ENCODE data around the gene STX18. TPM values are rescaled to one million over a fixed set of nuclear protein-coding genes. Genes with fewer than 3 reads are reported as not detected.

The STX18 gene
- total RNA-seq, 3 donors from 2014 or later (not counting 1 experiment from before 2014, with no cell fraction given) = 23.1 to 32.8 (median 29.0) TPM

DNA sequence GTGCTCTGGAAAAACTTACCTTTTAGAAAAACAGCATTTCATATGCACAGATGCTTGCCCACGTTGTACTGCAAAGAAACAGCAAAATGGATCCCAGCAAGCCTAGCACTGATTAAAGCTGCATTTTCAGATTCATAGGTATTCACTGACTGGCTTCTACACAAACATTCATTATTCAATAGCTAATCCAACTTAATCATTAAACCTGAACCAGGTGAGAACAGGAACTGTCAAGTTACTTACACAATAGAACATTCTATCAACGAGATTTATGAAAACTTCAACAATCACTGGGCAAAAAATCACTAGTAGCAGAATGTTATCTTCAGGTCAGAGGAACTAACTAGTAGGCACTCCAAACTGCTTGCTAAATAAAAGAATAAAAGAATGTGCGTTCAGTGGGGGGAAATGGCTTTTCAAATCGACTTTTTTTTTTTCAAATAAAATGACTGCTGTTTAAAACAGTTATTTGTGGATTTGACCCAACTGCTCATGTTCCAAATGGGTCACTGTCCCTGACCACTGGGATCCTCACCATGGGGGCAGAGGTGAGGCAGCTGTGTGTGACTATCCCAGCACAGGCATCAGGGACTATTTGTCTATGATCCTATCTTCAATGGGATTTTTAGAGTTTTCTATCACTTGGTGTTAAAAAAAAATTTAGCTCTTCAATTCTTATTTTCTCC lies 42.3 kb downstream of the STX18 start:
- H3K4me3 Mint-ChIP-seq = no peak overlapping the region
- WGBS (ENCODE audit: insufficient coverage) = 88% methylated on average over 4 of the region's 4 CpGs
- H3K27ac ChIP-seq (ENCODE audit: low read length) = no peak overlapping the region
- H3K4me1 ChIP-seq (ENCODE audit: control insufficient read depth, insufficient read depth, low read length) = no peaks in the 10 kb centered on the region
- H3K27me3 Mint-ChIP-seq (ENCODE audit: low read depth in 2 of 2) = no peaks in the 10 kb centered on the region
- intact Hi-C loops (cut with micrococcal nuclease) = no loop called here
- no peaks in the 10 kb centered on the region for H3K9me3 Mint-ChIP-seq
- H3K27me3 ChIP-seq (ENCODE audit: control insufficient read depth, insufficient read depth, low read length) = no peaks in the 10 kb centered on the region
- peaks cover 20 to 31% of the 10 kb centered on the region in 2 donors for H3K4me1 Mint-ChIP-seq
- TF ChIP-seq, protein P1, sequence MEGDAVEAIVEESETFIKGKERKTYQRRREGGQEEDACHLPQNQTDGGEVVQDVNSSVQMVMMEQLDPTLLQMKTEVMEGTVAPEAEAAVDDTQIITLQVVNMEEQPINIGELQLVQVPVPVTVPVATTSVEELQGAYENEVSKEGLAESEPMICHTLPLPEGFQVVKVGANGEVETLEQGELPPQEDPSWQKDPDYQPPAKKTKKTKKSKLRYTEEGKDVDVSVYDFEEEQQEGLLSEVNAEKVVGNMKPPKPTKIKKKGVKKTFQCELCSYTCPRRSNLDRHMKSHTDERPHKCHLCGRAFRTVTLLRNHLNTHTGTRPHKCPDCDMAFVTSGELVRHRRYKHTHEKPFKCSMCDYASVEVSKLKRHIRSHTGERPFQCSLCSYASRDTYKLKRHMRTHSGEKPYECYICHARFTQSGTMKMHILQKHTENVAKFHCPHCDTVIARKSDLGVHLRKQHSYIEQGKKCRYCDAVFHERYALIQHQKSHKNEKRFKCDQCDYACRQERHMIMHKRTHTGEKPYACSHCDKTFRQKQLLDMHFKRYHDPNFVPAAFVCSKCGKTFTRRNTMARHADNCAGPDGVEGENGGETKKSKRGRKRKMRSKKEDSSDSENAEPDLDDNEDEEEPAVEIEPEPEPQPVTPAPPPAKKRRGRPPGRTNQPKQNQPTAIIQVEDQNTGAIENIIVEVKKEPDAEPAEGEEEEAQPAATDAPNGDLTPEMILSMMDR (IDR thresholded peaks at IDR 0.05) = no peak
- H3K36me3 ChIP-seq (ENCODE audit: control insufficient read depth, insufficient read depth, low read length) = no peaks in the 10 kb centered on the region
- H3K4me3 ChIP-seq (ENCODE audit: low read length) = no peak overlapping the region
- ATAC-seq (no peak), DNase-seq (no peak)
- H3K36me3 Mint-ChIP-seq = no peaks in the 10 kb centered on the region
- H3K9me3 ChIP-seq (ENCODE audit: control insufficient read depth, insufficient read depth, low read length) = no peaks in the 10 kb centered on the region
- H3K27ac Mint-ChIP-seq = no peak overlapping the region

DNA sequence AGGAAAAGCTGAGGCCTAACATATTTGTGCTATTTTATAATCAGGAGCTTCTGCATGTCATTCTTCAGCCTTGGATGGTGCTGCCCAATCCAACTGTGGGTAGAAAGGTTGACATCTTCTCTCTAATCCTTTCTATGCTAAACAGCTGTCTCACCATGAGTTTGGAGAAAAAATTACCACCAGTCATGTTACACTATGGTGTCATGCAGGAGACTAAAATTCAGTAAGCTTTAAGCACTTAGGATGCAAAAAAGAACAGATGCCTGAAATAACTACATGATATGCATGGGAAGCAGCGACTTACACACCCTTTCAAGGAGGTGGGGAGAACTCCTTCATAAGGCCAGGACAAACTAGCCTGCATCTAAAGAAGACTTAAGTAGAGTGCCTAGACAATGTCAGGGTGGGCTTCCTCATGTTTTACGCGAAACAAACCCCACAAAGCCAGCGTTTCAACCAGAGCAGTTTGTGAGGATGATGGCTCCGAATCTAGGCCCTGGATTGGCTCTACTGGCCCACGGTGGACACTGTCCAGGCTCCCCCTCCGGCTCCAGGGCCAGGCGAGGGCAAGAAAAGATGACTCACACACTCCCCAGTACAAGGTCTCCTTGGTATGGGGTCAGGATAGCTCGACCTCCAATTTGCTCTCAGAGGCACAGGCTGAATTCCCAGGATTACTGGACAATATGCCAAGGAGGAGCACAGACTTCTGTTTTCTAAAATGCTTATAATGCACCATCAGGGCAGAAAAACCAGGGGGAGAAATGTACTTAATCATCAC lies 45.1 kb downstream of the STX18 start:
- ATAC-seq (no peak), DNase-seq (no peak)
- Mint-ChIP-seq H3K27me3 (ENCODE audit: low read depth in 2 of 2) (no peaks in the 10 kb centered on the region), H3K4me1 (peaks cover 23 to 25% of the 10 kb centered on the region in 2 donors), H3K27ac (no peak overlapping the region), H3K9me3 (no peaks in the 10 kb centered on the region), H3K4me3 (no peak overlapping the region), H3K36me3 (no peaks in the 10 kb centered on the region)
- TF ChIP-seq, protein P1 (IDR thresholded peaks at IDR 0.05) = no peak
- H3K4me3 ChIP-seq (ENCODE audit: low read length) = no peak overlapping the region
- intact Hi-C loops (cut with micrococcal nuclease) = no loop called here
- H3K27ac ChIP-seq (ENCODE audit: low read length) = no peak overlapping the region
- no peaks in the 10 kb centered on the region for H3K9me3 ChIP-seq (ENCODE audit: control insufficient read depth, insufficient read depth, low read length)
- no peaks in the 10 kb centered on the region for H3K36me3 ChIP-seq (ENCODE audit: control insufficient read depth, insufficient read depth, low read length)
- no peaks in the 10 kb centered on the region for H3K4me1 ChIP-seq (ENCODE audit: control insufficient read depth, insufficient read depth, low read length)
- H3K27me3 ChIP-seq (ENCODE audit: control insufficient read depth, insufficient read depth, low read length) = no peaks in the 10 kb centered on the region
- WGBS (ENCODE audit: insufficient coverage) = 96% methylated on average over 9 of the region's 9 CpGs

DNA sequence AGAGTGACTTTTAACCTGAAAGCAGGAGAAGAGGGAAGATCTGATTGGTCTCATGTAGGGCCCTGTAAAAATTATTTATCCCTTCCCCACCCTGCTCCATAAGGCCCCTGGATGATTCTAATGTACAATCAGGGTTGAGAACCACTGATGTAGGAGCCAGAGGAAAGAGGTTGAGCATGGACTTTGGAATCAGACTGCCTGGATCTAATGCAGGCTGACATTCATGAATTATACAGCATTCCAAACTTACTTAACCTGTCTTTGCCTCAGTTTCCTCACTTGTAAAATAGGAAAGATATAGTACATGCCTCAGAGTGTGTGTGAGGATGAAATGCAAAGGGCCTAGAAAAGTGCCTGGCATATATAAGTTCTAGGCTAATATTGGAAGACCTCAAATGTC lies 47.0 kb downstream of the STX18 start:
- H3K4me3 Mint-ChIP-seq = no peak overlapping the region
- H3K27me3 Mint-ChIP-seq (ENCODE audit: low read depth in 2 of 2) = no peaks in the 10 kb centered on the region
- Histone ChIP-seq H3K9me3 (ENCODE audit: control insufficient read depth, insufficient read depth, low read length) (no peaks in the 10 kb centered on the region), H3K27ac (ENCODE audit: low read length) (no peak overlapping the region), H3K27me3 (ENCODE audit: control insufficient read depth, insufficient read depth, low read length) (no peaks in the 10 kb centered on the region), H3K36me3 (ENCODE audit: control insufficient read depth, insufficient read depth, low read length) (no peaks in the 10 kb centered on the region), H3K4me1 (ENCODE audit: control insufficient read depth, insufficient read depth, low read length) (no peaks in the 10 kb centered on the region), H3K4me3 (ENCODE audit: low read length) (no peak overlapping the region)
- intact Hi-C loops (cut with micrococcal nuclease) = no loop called here
- H3K9me3 Mint-ChIP-seq = no peaks in the 10 kb centered on the region
- ATAC-seq = no peak
- no peaks in the 10 kb centered on the region for H3K36me3 Mint-ChIP-seq
- no peak for DNase-seq
- H3K27ac Mint-ChIP-seq = no peak overlapping the region
- H3K4me1 Mint-ChIP-seq = peaks cover 17 to 25% of the 10 kb centered on the region in 2 donors
- TF ChIP-seq, protein P1 (IDR thresholded peaks at IDR 0.05) = no peak
